ENCODE measurements around the gene APOA4. TPM values are rescaled to one million over a fixed set of nuclear protein-coding genes. Genes with fewer than 3 reads are reported as not detected.

APOA4 gene
- total and polyA plus RNA-seq, 9 of the 15 experiments (the other 6 are each of a cell fraction or from before 2014, with no cell fraction given): 0.07 TPM; not detected in 8

DNA sequence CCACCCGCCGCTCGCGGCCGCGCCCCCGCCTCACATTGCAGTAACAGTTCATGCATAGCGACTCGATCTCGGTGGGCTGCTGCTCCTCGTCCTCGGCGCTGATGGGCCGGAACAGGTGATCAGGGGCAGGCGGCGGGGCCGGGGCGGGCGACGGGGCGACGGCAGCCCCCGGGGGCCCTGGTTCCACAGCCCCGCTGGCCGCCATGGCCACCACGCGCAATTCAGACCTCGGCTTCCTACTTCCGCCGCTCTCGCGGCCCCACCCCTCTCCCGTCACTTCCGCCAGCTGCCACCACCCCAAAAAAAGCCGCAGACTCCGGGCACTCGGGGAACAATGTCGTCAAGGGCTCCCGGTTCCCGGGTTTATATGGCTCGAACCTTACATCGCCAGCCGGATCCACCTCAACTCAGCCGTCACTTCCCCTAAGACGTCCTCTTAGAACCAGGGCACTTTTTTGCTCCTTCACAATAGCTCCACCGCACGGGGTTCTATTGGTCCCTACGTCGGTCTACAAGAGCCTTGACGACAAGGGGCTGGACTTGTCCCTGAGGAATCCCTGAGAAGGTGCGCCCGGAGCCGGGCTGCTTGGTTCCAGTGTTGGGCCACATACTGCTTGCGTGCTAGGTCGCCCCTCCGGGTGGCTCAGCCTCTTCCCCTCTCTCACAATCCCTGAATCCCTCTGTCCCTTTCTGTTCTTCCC lies 35.2 kb downstream of the APOA4 start, which contains the start of gene ZPR1 (continued):
- TF ChIP-seq CCNT2 (IDR thresholded peaks at IDR 0.05; ENCODE audit: borderline replicate concordance, extremely low read depth, insufficient read length, low read depth, low read length): no peak
- no peak for TF ChIP-seq MTA1 (IDR thresholded peaks at IDR 0.05; ENCODE audit: borderline replicate concordance)
- TF ChIP-seq, protein P1, sequence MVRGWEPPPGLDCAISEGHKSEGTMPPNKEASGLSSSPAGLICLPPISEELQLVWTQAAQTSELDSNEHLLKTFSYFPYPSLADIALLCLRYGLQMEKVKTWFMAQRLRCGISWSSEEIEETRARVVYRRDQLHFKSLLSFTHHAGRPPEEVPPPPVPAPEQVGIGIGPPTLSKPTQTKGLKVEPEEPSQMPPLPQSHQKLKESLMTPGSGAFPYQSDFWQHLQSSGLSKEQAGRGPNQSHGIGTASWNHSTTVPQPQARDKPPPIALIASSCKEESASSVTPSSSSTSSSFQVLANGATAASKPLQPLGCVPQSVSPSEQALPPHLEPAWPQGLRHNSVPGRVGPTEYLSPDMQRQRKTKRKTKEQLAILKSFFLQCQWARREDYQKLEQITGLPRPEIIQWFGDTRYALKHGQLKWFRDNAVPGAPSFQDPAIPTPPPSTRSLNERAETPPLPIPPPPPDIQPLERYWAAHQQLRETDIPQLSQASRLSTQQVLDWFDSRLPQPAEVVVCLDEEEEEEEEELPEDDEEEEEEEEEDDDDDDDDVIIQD (CRISPR knock-in tag; IDR thresholded peaks at IDR 0.05): no peak
- peak; percentile 52 for TF ChIP-seq ZFX (CRISPR knock-in tag; IDR thresholded peaks at IDR 0.05)
- TF ChIP-seq LARP7 (IDR thresholded peaks at IDR 0.05): no peak
- no peak for TF ChIP-seq FOXM1 (IDR thresholded peaks at IDR 0.05; ENCODE audit: low read depth)
- no peak for TF ChIP-seq FOXM1 (CRISPR knock-in tag; IDR thresholded peaks at IDR 0.05; ENCODE audit: low read depth)
- no peak for TF ChIP-seq ZNF830 (CRISPR knock-in tag; IDR thresholded peaks at IDR 0.05)
- TF ChIP-seq, protein P2, sequence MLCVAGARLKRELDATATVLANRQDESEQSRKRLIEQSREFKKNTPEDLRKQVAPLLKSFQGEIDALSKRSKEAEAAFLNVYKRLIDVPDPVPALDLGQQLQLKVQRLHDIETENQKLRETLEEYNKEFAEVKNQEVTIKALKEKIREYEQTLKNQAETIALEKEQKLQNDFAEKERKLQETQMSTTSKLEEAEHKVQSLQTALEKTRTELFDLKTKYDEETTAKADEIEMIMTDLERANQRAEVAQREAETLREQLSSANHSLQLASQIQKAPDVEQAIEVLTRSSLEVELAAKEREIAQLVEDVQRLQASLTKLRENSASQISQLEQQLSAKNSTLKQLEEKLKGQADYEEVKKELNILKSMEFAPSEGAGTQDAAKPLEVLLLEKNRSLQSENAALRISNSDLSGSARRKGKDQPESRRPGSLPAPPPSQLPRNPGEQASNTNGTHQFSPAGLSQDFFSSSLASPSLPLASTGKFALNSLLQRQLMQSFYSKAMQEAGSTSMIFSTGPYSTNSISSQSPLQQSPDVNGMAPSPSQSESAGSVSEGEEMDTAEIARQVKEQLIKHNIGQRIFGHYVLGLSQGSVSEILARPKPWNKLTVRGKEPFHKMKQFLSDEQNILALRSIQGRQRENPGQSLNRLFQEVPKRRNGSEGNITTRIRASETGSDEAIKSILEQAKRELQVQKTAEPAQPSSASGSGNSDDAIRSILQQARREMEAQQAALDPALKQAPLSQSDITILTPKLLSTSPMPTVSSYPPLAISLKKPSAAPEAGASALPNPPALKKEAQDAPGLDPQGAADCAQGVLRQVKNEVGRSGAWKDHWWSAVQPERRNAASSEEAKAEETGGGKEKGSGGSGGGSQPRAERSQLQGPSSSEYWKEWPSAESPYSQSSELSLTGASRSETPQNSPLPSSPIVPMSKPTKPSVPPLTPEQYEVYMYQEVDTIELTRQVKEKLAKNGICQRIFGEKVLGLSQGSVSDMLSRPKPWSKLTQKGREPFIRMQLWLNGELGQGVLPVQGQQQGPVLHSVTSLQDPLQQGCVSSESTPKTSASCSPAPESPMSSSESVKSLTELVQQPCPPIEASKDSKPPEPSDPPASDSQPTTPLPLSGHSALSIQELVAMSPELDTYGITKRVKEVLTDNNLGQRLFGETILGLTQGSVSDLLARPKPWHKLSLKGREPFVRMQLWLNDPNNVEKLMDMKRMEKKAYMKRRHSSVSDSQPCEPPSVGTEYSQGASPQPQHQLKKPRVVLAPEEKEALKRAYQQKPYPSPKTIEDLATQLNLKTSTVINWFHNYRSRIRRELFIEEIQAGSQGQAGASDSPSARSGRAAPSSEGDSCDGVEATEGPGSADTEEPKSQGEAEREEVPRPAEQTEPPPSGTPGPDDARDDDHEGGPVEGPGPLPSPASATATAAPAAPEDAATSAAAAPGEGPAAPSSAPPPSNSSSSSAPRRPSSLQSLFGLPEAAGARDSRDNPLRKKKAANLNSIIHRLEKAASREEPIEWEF (CRISPR knock-in tag; IDR thresholded peaks at IDR 0.05): no peak
- no peak for TF ChIP-seq GTF2F1 (IDR thresholded peaks at IDR 0.05; ENCODE audit: low read depth, low read length)
- no peak for TF ChIP-seq ZNF174 (CRISPR knock-in tag; IDR thresholded peaks at IDR 0.05)
- peak; percentile 93 for TF ChIP-seq ELF2 (CRISPR knock-in tag; IDR thresholded peaks at IDR 0.05)
- TF ChIP-seq SMARCE1 (IDR thresholded peaks at IDR 0.05): 0 out of 2 replicates have a peak, but pooled peaks have one; percentile 29
- no peak for TF ChIP-seq HDGF (IDR thresholded peaks at IDR 0.05)
- TF ChIP-seq CAMTA2 (CRISPR knock-in tag; conservative IDR thresholded peaks at IDR 0.05): no peak
- TF ChIP-seq ZSCAN29 (IDR thresholded peaks at IDR 0.05): no peak
- TF ChIP-seq, protein P3, sequence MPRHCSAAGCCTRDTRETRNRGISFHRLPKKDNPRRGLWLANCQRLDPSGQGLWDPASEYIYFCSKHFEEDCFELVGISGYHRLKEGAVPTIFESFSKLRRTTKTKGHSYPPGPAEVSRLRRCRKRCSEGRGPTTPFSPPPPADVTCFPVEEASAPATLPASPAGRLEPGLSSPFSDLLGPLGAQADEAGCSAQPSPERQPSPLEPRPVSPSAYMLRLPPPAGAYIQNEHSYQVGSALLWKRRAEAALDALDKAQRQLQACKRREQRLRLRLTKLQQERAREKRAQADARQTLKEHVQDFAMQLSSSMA (CRISPR knock-in tag; IDR thresholded peaks at IDR 0.05): no peak
- TF ChIP-seq ZNF212 (CRISPR knock-in tag; IDR thresholded peaks at IDR 0.05): no peak
- no peak for TF ChIP-seq SMC3 (conservative IDR thresholded peaks at IDR 0.05; ENCODE audit: insufficient read depth, low read depth, low read length)
- TF ChIP-seq MAFK (IDR thresholded peaks at IDR 0.05; ENCODE audit: low read length): no peak
- TF ChIP-seq, protein P4, sequence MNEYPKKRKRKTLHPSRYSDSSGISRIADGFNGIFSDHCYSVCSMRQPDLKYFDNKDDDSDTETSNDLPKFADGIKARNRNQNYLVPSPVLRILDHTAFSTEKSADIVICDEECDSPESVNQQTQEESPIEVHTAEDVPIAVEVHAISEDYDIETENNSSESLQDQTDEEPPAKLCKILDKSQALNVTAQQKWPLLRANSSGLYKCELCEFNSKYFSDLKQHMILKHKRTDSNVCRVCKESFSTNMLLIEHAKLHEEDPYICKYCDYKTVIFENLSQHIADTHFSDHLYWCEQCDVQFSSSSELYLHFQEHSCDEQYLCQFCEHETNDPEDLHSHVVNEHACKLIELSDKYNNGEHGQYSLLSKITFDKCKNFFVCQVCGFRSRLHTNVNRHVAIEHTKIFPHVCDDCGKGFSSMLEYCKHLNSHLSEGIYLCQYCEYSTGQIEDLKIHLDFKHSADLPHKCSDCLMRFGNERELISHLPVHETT (CRISPR knock-in tag; conservative IDR thresholded peaks at IDR 0.05 in 1 of 2, IDR thresholded peaks at IDR 0.05 in 1 of 2): no peak
- TF ChIP-seq ZNF431 (CRISPR knock-in tag; IDR thresholded peaks at IDR 0.05): no peak
